A549 treated with GW870086 at 1 μM for 4 hours (cell line): Measurements from ENCODE around the gene PRR16. TPM values are rescaled to one million over a fixed set of nuclear protein-coding genes. Genes with fewer than 3 reads are reported as not detected.

Experiments used
- total RNA-seq: library from RNA; stranded (reverse); fragments of 200-300 nt; extraction: Qiagen RNA extraction; gene quantifications from 5 replicates; pipeline ENCODE4 v1.2.3, GENCODE V29; 2022; ENCODE audit warnings: low read depth

Gene PRR16
- total RNA-seq = 0.12 TPM in 1 of 5 replicates, not detected in the others

GRCh38 chr5:120463991-120464626 lies at the start of gene PRR16:
Gene PRR16, plus strand, starts transcription at chr5:120464300.

